SK-N-MC (cell line): ENCODE measurements around the gene CXCL14.

Experiments
- DNase-seq: peaks from one replicate; pipeline ENCODE4 v3.0.0-alpha.2; 2011; ENCODE audit warnings: low read depth, low spot score
- H3K27ac ChIP-seq: fragments of 200-600 bp; sonication (generic); 2 replicates; pipeline ENCODE4 v1.5.1; 2016; ENCODE audit warnings: mixed run types
- H3K36me3 ChIP-seq: fragments of 200-600 bp; sonication (generic); 2 replicates; pipeline ENCODE4 v1.6.1; 2017; ENCODE audit warnings: antibody characterized with exemption, low read length, mixed read lengths; ENCODE audit not compliant: insufficient read depth
- H3K4me3 ChIP-seq: fragments of 200-600 bp; sonication (generic); 2 replicates; pipeline ENCODE4 v1.5.1; 2016
- H3K9ac ChIP-seq: fragments of 200-600 bp; sonication (generic); 2 replicates; pipeline ENCODE4 v1.8.0; 2017; ENCODE audit warnings: mixed run types, mixed read lengths; ENCODE audit not compliant: insufficient read length
- H3K9me3 ChIP-seq: fragments of 200-600 bp; sonication (generic); 2 replicates; pipeline ENCODE4 v1.6.1; 2017; ENCODE audit warnings: low read depth, mild to moderate bottlenecking, antibody characterized with exemption, low read length, moderate library complexity, mixed read lengths
- EZH2 ChIP-seq: fragments of 200-600 bp; sonication (generic); IDR thresholded peaks from one replicate; pipeline ENCODE4 v1.6.1; 2017; ENCODE audit warnings: antibody characterized with exemption
- FOXP2 ChIP-seq: optimal IDR thresholded peaks from 2 replicates; pipeline ENCODE3; 2011; ENCODE audit warnings: mild to moderate bottlenecking, moderate library complexity; ENCODE audit not compliant: insufficient read depth; ENCODE audit errors: extremely low read length, control extremely low read depth
- POLR2AphosphoS5 ChIP-seq: IDR thresholded peaks from 2 replicates; pipeline ENCODE4 v1.6.1; 2012; ENCODE audit warnings: mild to moderate bottlenecking, low read depth, low read length, borderline replicate concordance

The CXCL14 gene

GRCh38 chr5:135557076-135557838 lies 21.5 kb downstream of the CXCL14 start:
- no peak for DNase-seq
- no peak for TF ChIP-seq EZH2
- TF ChIP-seq POLR2AphosphoS5 = no peak
- TF ChIP-seq FOXP2 = no peak
- no peak overlapping the region for H3K4me3 ChIP-seq
- no peaks in the 10 kb centered on the region for H3K9me3 ChIP-seq
- no peak overlapping the region for H3K27ac ChIP-seq
- no peak overlapping the region for H3K9ac ChIP-seq
- H3K36me3 ChIP-seq = no peaks in the 10 kb centered on the region

- Histone ChIP-seq H3K4me3 (no peak overlapping the region), H3K36me3 (no peaks in the 10 kb centered on the region), H3K27ac (no peak overlapping the region), H3K9me3 (no peaks in the 10 kb centered on the region), H3K9ac (no peak overlapping the region)
- no peak for DNase-seq
- TF ChIP-seq FOXP2 = no peak
- TF ChIP-seq EZH2 = no peak
- TF ChIP-seq POLR2AphosphoS5 = no peak
Measured at GRCh38 chr5:135556620-135557019, 22.2 kb downstream of the CXCL14 start.

GRCh38 chr5:135555530-135555929 lies 23.3 kb downstream of the CXCL14 start:
- H3K27ac ChIP-seq = no peak overlapping the region
- no peak overlapping the region for H3K4me3 ChIP-seq
- H3K9ac ChIP-seq = no peak overlapping the region
- no peaks in the 10 kb centered on the region for H3K9me3 ChIP-seq
- H3K36me3 ChIP-seq = no peaks in the 10 kb centered on the region
- DNase-seq = no peak
- TF ChIP-seq POLR2AphosphoS5 (no peak), FOXP2 (no peak)

GRCh38 chr5:135553688-135554462 lies 24.9 kb downstream of the CXCL14 start:
- peak overlapping the region; percentile 63 for H3K4me3 ChIP-seq
- no peak for DNase-seq
- no peaks in the 10 kb centered on the region for H3K9me3 ChIP-seq
- TF ChIP-seq FOXP2 = no peak
- no peak for TF ChIP-seq POLR2AphosphoS5
- TF ChIP-seq EZH2 = no peak
- H3K36me3 ChIP-seq = no peaks in the 10 kb centered on the region
- H3K27ac ChIP-seq = no peak overlapping the region
- peak overlapping the region; percentile 57 for H3K9ac ChIP-seq

- TF ChIP-seq EZH2 = no peak
- no peak for TF ChIP-seq FOXP2
- no peak for TF ChIP-seq POLR2AphosphoS5
- no peak for DNase-seq
- H3K27ac ChIP-seq = no peak overlapping the region
- no peaks in the 10 kb centered on the region for H3K36me3 ChIP-seq
- H3K9ac ChIP-seq = no peak overlapping the region
- H3K4me3 ChIP-seq = no peak overlapping the region
- H3K9me3 ChIP-seq = no peaks in the 10 kb centered on the region
Measured at GRCh38 chr5:135551593-135552447, 27.0 kb downstream of the CXCL14 start.

- TF ChIP-seq EZH2 (no peak), FOXP2 (no peak), POLR2AphosphoS5 (no peak)
- no peak overlapping the region for H3K4me3 ChIP-seq
- H3K36me3 ChIP-seq = no peaks in the 10 kb centered on the region
- H3K9me3 ChIP-seq = no peaks in the 10 kb centered on the region
- no peak overlapping the region for H3K27ac ChIP-seq
- no peak for DNase-seq
- no peak overlapping the region for H3K9ac ChIP-seq
Measured at GRCh38 chr5:135549413-135549812, 29.4 kb downstream of the CXCL14 start.

- Histone ChIP-seq H3K36me3 (no peaks in the 10 kb centered on the region), H3K4me3 (no peak overlapping the region), H3K9me3 (no peaks in the 10 kb centered on the region), H3K9ac (no peak overlapping the region), H3K27ac (no peak overlapping the region)
- TF ChIP-seq POLR2AphosphoS5 (no peak), EZH2 (no peak), FOXP2 (no peak)
- no peak for DNase-seq
Measured at GRCh38 chr5:135547590-135548254, 31.1 kb downstream of the CXCL14 start.
